Measurements from ENCODE around the gene COL5A2. TPM values are rescaled to one million over a fixed set of nuclear protein-coding genes. Genes with fewer than 3 reads are reported as not detected.

Gene COL5A2
- total RNA-seq, 1 donor from 2014 or later = 6.3 TPM

GRCh38 chr2:188984680-188985079 lies 194.9 kb downstream of the COL5A2 start:
- ATAC-seq = no peak

DNA sequence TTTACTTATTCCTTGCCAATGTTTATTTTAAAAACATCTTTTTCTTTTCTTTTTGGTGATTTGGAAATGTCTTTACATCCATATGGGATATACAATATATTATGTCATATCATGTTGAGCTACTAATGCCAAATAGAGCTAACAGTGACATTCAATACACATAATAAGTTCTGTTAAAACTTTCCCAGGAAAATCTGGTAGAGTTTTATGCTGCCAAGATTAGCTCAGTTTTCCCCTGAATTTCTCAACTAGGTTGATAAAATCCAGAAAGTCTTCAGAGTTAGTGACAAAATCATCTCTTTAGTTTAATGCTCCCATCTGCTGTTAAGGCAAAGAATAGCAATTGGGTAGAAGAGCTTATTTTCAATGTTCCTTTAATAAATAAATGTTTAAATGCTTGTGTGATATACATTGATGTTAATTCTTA lies 195.5 kb downstream of the COL5A2 start:
- ATAC-seq = no peak

DNA sequence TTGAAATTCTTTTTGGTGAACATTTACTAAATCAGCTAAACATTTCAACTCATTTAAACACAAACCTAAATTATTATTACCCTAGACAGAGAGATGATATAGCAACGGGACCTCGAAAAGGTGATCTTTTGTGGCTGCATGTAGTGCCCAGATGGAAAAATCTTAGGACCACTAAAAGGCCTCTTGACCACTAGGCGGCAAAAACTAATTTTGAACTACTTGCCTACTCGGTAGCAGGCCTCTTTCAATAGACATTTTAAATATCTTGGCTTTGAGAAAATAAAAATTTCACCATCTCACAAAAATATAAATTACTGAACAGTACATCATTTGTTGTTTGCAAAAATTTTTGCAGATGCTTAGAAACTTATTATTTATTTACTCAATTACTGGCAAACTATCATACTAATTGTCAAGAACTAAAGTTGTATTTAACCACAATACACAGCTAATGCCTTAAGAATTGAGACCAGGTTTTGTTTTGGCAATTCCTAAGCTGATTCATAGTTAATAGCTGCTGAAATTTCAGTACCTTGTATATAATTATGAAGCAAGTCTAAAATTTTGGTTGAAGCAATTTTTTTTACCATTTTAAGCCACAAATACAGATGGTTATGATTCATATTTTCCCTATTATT lies 196.0 kb downstream of the COL5A2 start:
- no peak for ATAC-seq

Other genes with a start within 250 kb of the COL5A2 start
- 43.8 TPM for gene COL3A1, start 205.4 kb downstream of the COL5A2 start, total RNA-seq

All from esophagus mucosa (tissue), 1 donor.